ENCODE results near the gene NRAP. TPM values are rescaled to one million over a fixed set of nuclear protein-coding genes. Genes with fewer than 3 reads are reported as not detected.

NRAP gene
- total RNA-seq, 1 experiment from 2014 or later = not detected

GRCh38 chr10:113626809-113627355 lies 37.0 kb downstream of the NRAP start:
- TF ChIP-seq, protein P1, sequence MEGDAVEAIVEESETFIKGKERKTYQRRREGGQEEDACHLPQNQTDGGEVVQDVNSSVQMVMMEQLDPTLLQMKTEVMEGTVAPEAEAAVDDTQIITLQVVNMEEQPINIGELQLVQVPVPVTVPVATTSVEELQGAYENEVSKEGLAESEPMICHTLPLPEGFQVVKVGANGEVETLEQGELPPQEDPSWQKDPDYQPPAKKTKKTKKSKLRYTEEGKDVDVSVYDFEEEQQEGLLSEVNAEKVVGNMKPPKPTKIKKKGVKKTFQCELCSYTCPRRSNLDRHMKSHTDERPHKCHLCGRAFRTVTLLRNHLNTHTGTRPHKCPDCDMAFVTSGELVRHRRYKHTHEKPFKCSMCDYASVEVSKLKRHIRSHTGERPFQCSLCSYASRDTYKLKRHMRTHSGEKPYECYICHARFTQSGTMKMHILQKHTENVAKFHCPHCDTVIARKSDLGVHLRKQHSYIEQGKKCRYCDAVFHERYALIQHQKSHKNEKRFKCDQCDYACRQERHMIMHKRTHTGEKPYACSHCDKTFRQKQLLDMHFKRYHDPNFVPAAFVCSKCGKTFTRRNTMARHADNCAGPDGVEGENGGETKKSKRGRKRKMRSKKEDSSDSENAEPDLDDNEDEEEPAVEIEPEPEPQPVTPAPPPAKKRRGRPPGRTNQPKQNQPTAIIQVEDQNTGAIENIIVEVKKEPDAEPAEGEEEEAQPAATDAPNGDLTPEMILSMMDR (IDR thresholded peaks at IDR 0.05; ENCODE audit: unreplicated experiment) = no peak
- ChIA-PET POLR2A (interaction anchor here (2.0 kb wide), 1 partner anchor 14 kb away, joined by 6 read pairs; no protein-coding TSS in a partner anchor), CTCF (interaction anchor here (1.6 kb wide), 1 partner anchor 10 kb away, joined by 3 read pairs; no protein-coding TSS in a partner anchor)
- DNase-seq (ENCODE audit: unreplicated experiment) = no peak
- BruUV-seq (replicated peaks) = no TSS peak
- intact Hi-C loops (cut with micrococcal nuclease) = no loop called here
- Mint-ChIP-seq H3K36me3 (ENCODE audit: insufficient read depth, unreplicated experiment) (no peaks in the 10 kb centered on the region), H3K9me3 (ENCODE audit: unreplicated experiment) (no peaks in the 10 kb centered on the region), H3K4me1 (ENCODE audit: insufficient read depth, unreplicated experiment) (no peaks in the 10 kb centered on the region), H3K27ac (ENCODE audit: low read depth, unreplicated experiment) (no peak overlapping the region), H3K27me3 (ENCODE audit: insufficient read depth, unreplicated experiment) (peaks cover 56% of the 10 kb centered on the region), H3K4me3 (ENCODE audit: unreplicated experiment) (no peak overlapping the region)

DNA sequence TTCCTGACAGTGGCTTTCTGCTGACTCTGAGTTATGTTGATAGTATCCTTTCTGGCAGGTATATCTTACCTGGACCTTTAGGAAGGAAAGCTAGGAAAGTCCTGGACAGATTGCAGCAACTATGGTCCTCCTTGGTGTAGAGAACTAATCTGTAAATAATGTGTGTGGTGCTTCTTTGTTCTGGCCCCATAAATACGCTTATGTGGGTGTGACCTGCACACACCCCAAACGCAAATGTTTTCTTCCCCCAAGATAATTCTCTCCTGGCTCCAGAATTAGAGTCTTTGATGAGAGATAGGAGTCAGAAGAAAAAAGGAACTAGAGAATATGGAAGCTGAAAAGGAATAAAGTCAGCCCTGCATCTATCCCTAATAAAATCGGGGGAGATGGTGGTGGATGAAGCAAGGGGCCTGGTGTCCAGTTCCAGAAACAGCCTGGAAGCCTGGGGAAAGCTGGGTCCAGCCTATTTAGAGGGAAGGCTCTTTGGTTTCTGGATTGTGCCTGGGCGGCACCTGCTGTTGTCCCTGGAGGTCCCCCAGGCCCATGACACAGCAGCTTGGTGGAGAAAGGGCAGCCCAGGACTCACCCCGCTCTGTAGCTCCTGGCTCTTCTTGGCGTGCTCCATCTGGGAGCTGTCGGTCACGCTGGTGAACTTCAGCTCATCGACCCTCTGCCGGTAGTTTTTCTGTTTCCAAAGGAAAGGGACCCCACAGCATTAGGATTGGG lies 38.2 kb downstream of the NRAP start:
- H3K9me3 Mint-ChIP-seq (ENCODE audit: unreplicated experiment) = no peaks in the 10 kb centered on the region
- H3K4me3 Mint-ChIP-seq (ENCODE audit: unreplicated experiment) = no peak overlapping the region
- peaks cover 61% of the 10 kb centered on the region for H3K27me3 Mint-ChIP-seq (ENCODE audit: insufficient read depth, unreplicated experiment)
- CTCF ChIA-PET = interaction anchor here (0.6 to 1.2 kb wide), 2 partner anchors 13 to 15 kb away, joined by 3 to 5 read pairs; no protein-coding TSS in a partner anchor
- POLR2A ChIA-PET = no interaction called here
- TF ChIP-seq, protein P1 (IDR thresholded peaks at IDR 0.05; ENCODE audit: unreplicated experiment) = no peak
- intact Hi-C loops (cut with micrococcal nuclease) = no loop called here
- no peaks in the 10 kb centered on the region for H3K36me3 Mint-ChIP-seq (ENCODE audit: insufficient read depth, unreplicated experiment)
- H3K27ac Mint-ChIP-seq (ENCODE audit: low read depth, unreplicated experiment) = no peak overlapping the region
- no TSS peak for BruUV-seq (replicated peaks)
- DNase-seq (ENCODE audit: unreplicated experiment) = no peak
- H3K4me1 Mint-ChIP-seq (ENCODE audit: insufficient read depth, unreplicated experiment) = no peaks in the 10 kb centered on the region

- H3K27ac Mint-ChIP-seq (ENCODE audit: low read depth, unreplicated experiment) = no peak overlapping the region
- H3K4me1 Mint-ChIP-seq (ENCODE audit: insufficient read depth, unreplicated experiment) = no peaks in the 10 kb centered on the region
- no peak for DNase-seq (ENCODE audit: unreplicated experiment)
- no peak overlapping the region for H3K4me3 Mint-ChIP-seq (ENCODE audit: unreplicated experiment)
- CTCF ChIA-PET = no interaction called here
- BruUV-seq (replicated peaks) = no TSS peak
- POLR2A ChIA-PET = no interaction called here
- peaks cover 61% of the 10 kb centered on the region for H3K27me3 Mint-ChIP-seq (ENCODE audit: insufficient read depth, unreplicated experiment)
- TF ChIP-seq, protein P1 (IDR thresholded peaks at IDR 0.05; ENCODE audit: unreplicated experiment) = no peak
- H3K9me3 Mint-ChIP-seq (ENCODE audit: unreplicated experiment) = no peaks in the 10 kb centered on the region
- intact Hi-C loops (cut with micrococcal nuclease) = no loop called here
- H3K36me3 Mint-ChIP-seq (ENCODE audit: insufficient read depth, unreplicated experiment) = peaks cover 7% of the 10 kb centered on the region
Observed at GRCh38 chr10:113622831-113623230, 41.0 kb downstream of the NRAP start.

- TF ChIP-seq, protein P1 (IDR thresholded peaks at IDR 0.05; ENCODE audit: unreplicated experiment) = no peak
- no TSS peak for BruUV-seq (replicated peaks)
- DNase-seq (ENCODE audit: unreplicated experiment) = no peak
- CTCF ChIA-PET = interaction anchor here (0.6 to 1.5 kb wide), 2 partner anchors 59 to 1201 kb away, joined by 3 to 4 read pairs; no protein-coding TSS in a partner anchor
- POLR2A ChIA-PET = no interaction called here
- intact Hi-C loops (cut with micrococcal nuclease) = no loop called here
- Mint-ChIP-seq H3K27ac (ENCODE audit: low read depth, unreplicated experiment) (no peak overlapping the region), H3K4me1 (ENCODE audit: insufficient read depth, unreplicated experiment) (no peaks in the 10 kb centered on the region), H3K9me3 (ENCODE audit: unreplicated experiment) (no peaks in the 10 kb centered on the region), H3K27me3 (ENCODE audit: insufficient read depth, unreplicated experiment) (peaks cover 60% of the 10 kb centered on the region), H3K4me3 (ENCODE audit: unreplicated experiment) (no peak overlapping the region), H3K36me3 (ENCODE audit: insufficient read depth, unreplicated experiment) (peaks cover 7% of the 10 kb centered on the region)
Observed at GRCh38 chr10:113621799-113622198, 42.0 kb downstream of the NRAP start.

Data from MCF 10A (cell line).